WTC11 (cell line): ENCODE results near the gene CCDC137. TPM values are rescaled to one million over a fixed set of nuclear protein-coding genes. Genes with fewer than 3 reads are reported as not detected.

Experiments used
- AR ChIP-seq: fragments of 250-450 bp; sonication (Bioruptor Pico); IDR thresholded peaks from 2 replicates; pipeline ENCODE4 v1.9.0; 2021; ENCODE audit warnings: mild to moderate bottlenecking
- ATF6 ChIP-seq: sonication (generic); formaldehyde crosslinking; IDR thresholded peaks from 2 replicates; pipeline ENCODE4 v1.8.1; 2023; ENCODE audit warnings: mild to moderate bottlenecking, missing genetic modification reagents
- E2F4 ChIP-seq: sonication (generic); formaldehyde crosslinking; IDR thresholded peaks from 2 replicates; pipeline ENCODE4 v1.8.1; 2022; ENCODE audit warnings: low read depth, mild to moderate bottlenecking, moderate library complexity, missing genetic modification reagents, borderline replicate concordance
- ERG ChIP-seq: fragments of 250-450 bp; sonication (Bioruptor Pico); IDR thresholded peaks from 2 replicates; pipeline ENCODE4 v1.8.0; 2021; ENCODE audit warnings: mild to moderate bottlenecking
- ETV6 ChIP-seq: sonication (generic); formaldehyde crosslinking; IDR thresholded peaks from 2 replicates; pipeline ENCODE4 v1.8.1; 2022; ENCODE audit warnings: mild to moderate bottlenecking, missing genetic modification reagents
- FOXK1 ChIP-seq: sonication (generic); formaldehyde crosslinking; IDR thresholded peaks from 2 replicates; pipeline ENCODE4 v1.8.0; 2022; ENCODE audit warnings: mild to moderate bottlenecking, moderate library complexity, missing genetic modification reagents
- GTF2I ChIP-seq: fragments of 250-450 bp; sonication (Bioruptor Pico); conservative IDR thresholded peaks from 2 replicates; pipeline ENCODE4 v1.4.0; 2021; ENCODE audit warnings: mild to moderate bottlenecking
- JAZF1 ChIP-seq: fragments of 250-450 bp; sonication (Bioruptor Pico); IDR thresholded peaks from 2 replicates; pipeline ENCODE4 v1.9.0; 2021; ENCODE audit warnings: moderate library complexity, mild to moderate bottlenecking, inconsistent platforms
- MAX ChIP-seq: sonication (generic); formaldehyde crosslinking; IDR thresholded peaks from 2 replicates; pipeline ENCODE4 v1.8.0; 2022; ENCODE audit warnings: mild to moderate bottlenecking, missing genetic modification reagents
- MLX ChIP-seq: sonication (generic); formaldehyde crosslinking; IDR thresholded peaks from 2 replicates; pipeline ENCODE4 v1.8.1; 2023; ENCODE audit warnings: mild to moderate bottlenecking, missing genetic modification reagents, moderate library complexity
- NFYB ChIP-seq: sonication (generic); formaldehyde crosslinking; conservative IDR thresholded peaks from 2 replicates; pipeline ENCODE4 v1.8.0; 2022; ENCODE audit warnings: low read depth, missing genetic modification reagents
- NR3C1 ChIP-seq: sonication (generic); formaldehyde crosslinking; conservative IDR thresholded peaks from 2 replicates; pipeline ENCODE4 v1.8.1; 2023; ENCODE audit warnings: low read depth, mild to moderate bottlenecking, missing genetic modification reagents
- PREB ChIP-seq: sonication (generic); formaldehyde crosslinking; IDR thresholded peaks from 2 replicates; pipeline ENCODE4 v1.8.1; 2022; ENCODE audit warnings: mild to moderate bottlenecking, missing genetic modification reagents, moderate library complexity, borderline replicate concordance
- PRRX2 ChIP-seq: fragments of 250-450 bp; sonication (Bioruptor Pico); IDR thresholded peaks from 2 replicates; pipeline ENCODE4 v1.8.0; 2021; ENCODE audit warnings: mild to moderate bottlenecking
- TCF7 ChIP-seq: sonication (generic); formaldehyde crosslinking; IDR thresholded peaks from 2 replicates; pipeline ENCODE4 v1.8.0; 2022; ENCODE audit warnings: mild to moderate bottlenecking, low read depth, missing genetic modification reagents, moderate library complexity
- TEAD4 ChIP-seq: sonication (generic); formaldehyde crosslinking; IDR thresholded peaks from 2 replicates; pipeline ENCODE4 v1.8.0; 2022; ENCODE audit warnings: mild to moderate bottlenecking, missing genetic modification reagents
- TP53 ChIP-seq: sonication (generic); formaldehyde crosslinking; IDR thresholded peaks from 2 replicates; pipeline ENCODE4 v1.8.1; 2023; ENCODE audit warnings: mild to moderate bottlenecking, missing genetic modification reagents
- USF1 ChIP-seq: sonication (generic); formaldehyde crosslinking; IDR thresholded peaks from 2 replicates; pipeline ENCODE4 v1.8.0; 2022; ENCODE audit warnings: mild to moderate bottlenecking, missing genetic modification reagents
- ZMAT4 ChIP-seq: fragments of 250-450 bp; sonication (Bioruptor Pico); IDR thresholded peaks from 2 replicates; pipeline ENCODE4 v1.9.0; 2021; ENCODE audit warnings: mild to moderate bottlenecking
- ZNF232 ChIP-seq: sonication (generic); formaldehyde crosslinking; IDR thresholded peaks from 2 replicates; pipeline ENCODE4 v1.8.0; 2022; ENCODE audit warnings: mild to moderate bottlenecking, missing genetic modification reagents
- ZNF423 ChIP-seq: fragments of 250-450 bp; sonication (Bioruptor Pico); IDR thresholded peaks from 2 replicates; pipeline ENCODE4 v2.1.2; 2022; ENCODE audit warnings: mild to moderate bottlenecking, moderate library complexity
- ZSCAN18 ChIP-seq: fragments of 250-450 bp; sonication (Bioruptor Pico); IDR thresholded peaks from 2 replicates; pipeline ENCODE4 v2.1.2; 2022; ENCODE audit warnings: mild to moderate bottlenecking, moderate library complexity
- total RNA-seq: library from RNA; stranded (reverse); gene quantifications from 3 replicates; pipeline ENCODE4 v1.2.3, GENCODE V29; 2021

CCDC137 gene
- total RNA-seq, 1 experiment from 2014 or later: 36.8 TPM

- TF ChIP-seq ERG (CRISPR knock-in tag) (no peak), TEAD4 (peak; percentile 5; the same call in 1 of the 2 replicates), ZSCAN18 (CRISPR knock-in tag) (no peak), ZNF423 (CRISPR knock-in tag) (no peak), FOXK1 (peak; percentile 90; the same call in 1 of the 2 replicates), MAX (peak; percentile 94), JAZF1 (CRISPR knock-in tag) (no peak), ETV6 (CRISPR knock-in tag) (peak; percentile 89; the same call in 1 of the 2 replicates), USF1 (CRISPR knock-in tag) (peak; percentile 41; the same call in 1 of the 2 replicates), ZNF232 (CRISPR knock-in tag) (0 out of 2 replicates have a peak, but pooled peaks have one; percentile 80), GTF2I (CRISPR knock-in tag) (no peak), NR3C1 (CRISPR knock-in tag) (no peak), NFYB (CRISPR knock-in tag) (peak; percentile 97), PREB (CRISPR knock-in tag) (no peak), TP53 (CRISPR knock-in tag) (no peak; the same call in 1 of the 2 replicates), TCF7 (CRISPR knock-in tag) (0 out of 2 replicates have a peak, but pooled peaks have one; percentile 71), PRRX2 (CRISPR knock-in tag) (no peak), MLX (CRISPR knock-in tag) (no peak), E2F4 (CRISPR knock-in tag) (peak; percentile 82), ATF6 (CRISPR knock-in tag) (no peak), AR (no peak), ZMAT4 (CRISPR knock-in tag) (no peak)
These were observed at the start of gene CCDC137, which contains the start of gene OXLD1 (continued) for GRCh38 chr17:81666342-81667191.
